NK-92 treated with Interleukin-12 subunit alpha and Interleukin-12 subunit beta, amount 100 ng/mL, for 24 hours (cell line): ENCODE measurements around the gene GALNT11.

Source experiments
- DNase-seq: peaks from one replicate; lab custom pipeline; 2025; lab: John Stamatoyannopoulos, UW

The GALNT11 gene

GRCh38 chr7:152149363-152149762, 123.9 kb downstream of the GALNT11 start:
- DNase-seq = no peak

GRCh38 chr7:152152267-152152666, 126.8 kb downstream of the GALNT11 start:
- DNase-seq = no peak

- no peak for DNase-seq
Measured at GRCh38 chr7:152158801-152159587, 133.5 kb downstream of the GALNT11 start.

- no peak for DNase-seq
Measured at GRCh38 chr7:152161171-152161570, 135.7 kb downstream of the GALNT11 start.

- no peak for DNase-seq
Measured at GRCh38 chr7:152162287-152162686, 136.8 kb downstream of the GALNT11 start.
